GM12878 (cell line): ENCODE data around the gene COLQ.
A peak's percentile ranks its signal among the peaks of the same experiment; 100 is the strongest.

ENCODE experiments used
- BHLHE40 ChIP-seq, 2 experiments: fragments of 450-650 bp in 1 of 2; IDR thresholded peaks; 2 replicates each; pipeline ENCODE4 v1.6.1; 2011 to 2017; ENCODE audit warnings: low read depth in 2 of 2, borderline replicate concordance in 1 of 2, improper control_type of control experiment in 1 of 2, low read length in 1 of 2, mild to moderate bottlenecking in 1 of 2
- CBX5 ChIP-seq: sonication (generic); IDR thresholded peaks from 2 replicates; pipeline ENCODE4 v1.6.1; 2016; ENCODE audit warnings: low read depth, moderate library complexity, mild to moderate bottlenecking, inconsistent platforms
- GABPA ChIP-seq: IDR thresholded peaks from 2 replicates; pipeline ENCODE4 v1.6.1; 2014; ENCODE audit warnings: antibody characterized with exemption, low read depth, mild to moderate bottlenecking, inconsistent platforms
- HDAC6 ChIP-seq: fragments of 200-600 bp; sonication (generic); IDR thresholded peaks from one replicate; pipeline ENCODE4 v1.8.0; 2017; ENCODE audit warnings: antibody characterized with exemption; ENCODE audit not compliant: unreplicated experiment
- HDGF ChIP-seq: fragments of 450-650 bp; IDR thresholded peaks from 2 replicates; pipeline ENCODE4 v1.6.1; 2016; ENCODE audit warnings: antibody characterized with exemption
- MYC ChIP-seq: IDR thresholded peaks from 2 replicates; pipeline ENCODE4 v1.6.1; 2011; ENCODE audit warnings: mild to moderate bottlenecking, low read length, moderate library complexity, inconsistent platforms; ENCODE audit not compliant: insufficient read depth, insufficient replicate concordance, insufficient read length, severe bottlenecking
- POLR2AphosphoS5 ChIP-seq: IDR thresholded peaks from 2 replicates; pipeline ENCODE4 v1.6.1; 2011; ENCODE audit warnings: mild to moderate bottlenecking, low read length, inconsistent platforms
- RAD21 ChIP-seq: IDR thresholded peaks from 2 replicates; pipeline ENCODE4 v1.6.1; 2011; ENCODE audit warnings: mild to moderate bottlenecking, low read depth, low read length, moderate library complexity; ENCODE audit not compliant: insufficient read depth
- REST ChIP-seq: IDR thresholded peaks from 2 replicates; pipeline ENCODE4 v1.6.1; 2012; ENCODE audit warnings: mild to moderate bottlenecking, low read depth, low read length
- SMC3 ChIP-seq: IDR thresholded peaks from 2 replicates; pipeline ENCODE4 v1.6.1; 2011; ENCODE audit warnings: low read length, improper control_type of control experiment, borderline replicate concordance
- TAF1 ChIP-seq: IDR thresholded peaks from 2 replicates; pipeline ENCODE4 v1.6.1; 2011; ENCODE audit warnings: mild to moderate bottlenecking, low read depth, low read length, borderline replicate concordance
- TCF12 ChIP-seq: IDR thresholded peaks from 2 replicates; pipeline ENCODE4 v1.6.1; 2011; ENCODE audit warnings: low read depth, mild to moderate bottlenecking, low read length
- TF ChIP-seq, protein P1 (sequence below), 3 experiments: IDR thresholded peaks in 2 of 3; conservative IDR thresholded peaks in 1 of 3; 2 replicates each; pipeline ENCODE4 v1.5.1; 2011; ENCODE audit warnings: low read depth in 3 of 3, low read length in 3 of 3, mild to moderate bottlenecking in 3 of 3, control low read depth in 2 of 3, moderate library complexity in 2 of 3, inconsistent platforms in 1 of 3, mixed read lengths in 1 of 3; ENCODE audit not compliant: control insufficient read depth in 2 of 3, insufficient read depth in 1 of 3; ENCODE audit errors: extremely low read depth in 1 of 3

GRCh38 chr3:15453501-15453900 lies 68.0 kb downstream of the COLQ start:
- TF ChIP-seq, protein P1, sequence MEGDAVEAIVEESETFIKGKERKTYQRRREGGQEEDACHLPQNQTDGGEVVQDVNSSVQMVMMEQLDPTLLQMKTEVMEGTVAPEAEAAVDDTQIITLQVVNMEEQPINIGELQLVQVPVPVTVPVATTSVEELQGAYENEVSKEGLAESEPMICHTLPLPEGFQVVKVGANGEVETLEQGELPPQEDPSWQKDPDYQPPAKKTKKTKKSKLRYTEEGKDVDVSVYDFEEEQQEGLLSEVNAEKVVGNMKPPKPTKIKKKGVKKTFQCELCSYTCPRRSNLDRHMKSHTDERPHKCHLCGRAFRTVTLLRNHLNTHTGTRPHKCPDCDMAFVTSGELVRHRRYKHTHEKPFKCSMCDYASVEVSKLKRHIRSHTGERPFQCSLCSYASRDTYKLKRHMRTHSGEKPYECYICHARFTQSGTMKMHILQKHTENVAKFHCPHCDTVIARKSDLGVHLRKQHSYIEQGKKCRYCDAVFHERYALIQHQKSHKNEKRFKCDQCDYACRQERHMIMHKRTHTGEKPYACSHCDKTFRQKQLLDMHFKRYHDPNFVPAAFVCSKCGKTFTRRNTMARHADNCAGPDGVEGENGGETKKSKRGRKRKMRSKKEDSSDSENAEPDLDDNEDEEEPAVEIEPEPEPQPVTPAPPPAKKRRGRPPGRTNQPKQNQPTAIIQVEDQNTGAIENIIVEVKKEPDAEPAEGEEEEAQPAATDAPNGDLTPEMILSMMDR (IDR thresholded peaks at IDR 0.05 in 2 of 3, conservative IDR thresholded peaks at IDR 0.05 in 1 of 3; ENCODE audit: control insufficient read depth in 2 of 3, extremely low read depth in 1 of 3, insufficient read depth in 1 of 3, low read depth in 3 of 3, low read length in 3 of 3), result no peak
- TF ChIP-seq REST, result no peak
- TF ChIP-seq TCF12, result no peak
- no peak for TF ChIP-seq HDGF
- no peak for TF ChIP-seq POLR2AphosphoS5
- no peak for TF ChIP-seq TAF1
- no peak for TF ChIP-seq RAD21
- TF ChIP-seq SMC3, result no peak
- no peak for TF ChIP-seq CBX5
- no peak for TF ChIP-seq GABPA
- TF ChIP-seq HDAC6, result no peak
- no peak for TF ChIP-seq MYC
- peak in 1 of 2 experiments; percentile 30; a peak in 1 of 4 replicates for TF ChIP-seq BHLHE40 (IDR thresholded peaks at IDR 0.05; ENCODE audit: borderline replicate concordance in 1 of 2, low read depth in 2 of 2, low read length in 1 of 2)
